Loucy (cell line): ENCODE measurements around the gene EBF3.

Experiments used
- EZH2phosphoT487 ChIP-seq: fragments of 200-600 bp; IDR thresholded peaks from 2 replicates; pipeline ENCODE4 v1.6.1; 2018; ENCODE audit warnings: antibody characterized with exemption, mild to moderate bottlenecking, moderate library complexity, borderline replicate concordance
- TF ChIP-seq, protein P1 (sequence below): fragments of 200-600 bp; sonication (generic); conservative IDR thresholded peaks from 2 replicates; pipeline ENCODE4 v1.5.1; 2014; ENCODE audit warnings: mild to moderate bottlenecking, antibody characterized with exemption, low read length

GRCh38 chr10:129868449-129869035, 95.5 kb downstream of the EBF3 start:
- TF ChIP-seq, protein P1, sequence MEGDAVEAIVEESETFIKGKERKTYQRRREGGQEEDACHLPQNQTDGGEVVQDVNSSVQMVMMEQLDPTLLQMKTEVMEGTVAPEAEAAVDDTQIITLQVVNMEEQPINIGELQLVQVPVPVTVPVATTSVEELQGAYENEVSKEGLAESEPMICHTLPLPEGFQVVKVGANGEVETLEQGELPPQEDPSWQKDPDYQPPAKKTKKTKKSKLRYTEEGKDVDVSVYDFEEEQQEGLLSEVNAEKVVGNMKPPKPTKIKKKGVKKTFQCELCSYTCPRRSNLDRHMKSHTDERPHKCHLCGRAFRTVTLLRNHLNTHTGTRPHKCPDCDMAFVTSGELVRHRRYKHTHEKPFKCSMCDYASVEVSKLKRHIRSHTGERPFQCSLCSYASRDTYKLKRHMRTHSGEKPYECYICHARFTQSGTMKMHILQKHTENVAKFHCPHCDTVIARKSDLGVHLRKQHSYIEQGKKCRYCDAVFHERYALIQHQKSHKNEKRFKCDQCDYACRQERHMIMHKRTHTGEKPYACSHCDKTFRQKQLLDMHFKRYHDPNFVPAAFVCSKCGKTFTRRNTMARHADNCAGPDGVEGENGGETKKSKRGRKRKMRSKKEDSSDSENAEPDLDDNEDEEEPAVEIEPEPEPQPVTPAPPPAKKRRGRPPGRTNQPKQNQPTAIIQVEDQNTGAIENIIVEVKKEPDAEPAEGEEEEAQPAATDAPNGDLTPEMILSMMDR, result no peak
- TF ChIP-seq EZH2phosphoT487, result no peak
